Stimulated activated naive B cell treated with anti-CD40 and anti-IgM and Interleukin-4, amounts not matched to agents 10 μg/mL and 1 μg/mL and 100 μg/mL, for 72 hours (primary cell): Measurements from ENCODE around the gene ASIC2.

Experiments used
- ATAC-seq, 2 donors: fragments of 150-1000 bp; cut with Tn5 transposase; replicated peaks; 2 replicates each; pipeline ENCODE4 v1.10.0; 2021; ENCODE audit warnings: moderate library complexity in 1 of 2
- DNase-seq: peaks from one replicate; pipeline ENCODE4 v3.0.0; 2021
- H3K27ac Mint-ChIP-seq: one replicate; pipeline ENCODE4 v1.8.0; 2022; ENCODE audit warnings: mild to moderate bottlenecking, mixed read lengths
- H3K27me3 Mint-ChIP-seq, 2 donors: one replicate each; pipeline ENCODE4 v1.8.0; 2022; ENCODE audit warnings: mixed read lengths in 2 of 2
- H3K36me3 Mint-ChIP-seq, 2 donors: one replicate each; pipeline ENCODE4 v1.8.0; 2022; ENCODE audit warnings: mixed read lengths in 2 of 2, mild to moderate bottlenecking in 1 of 2
- H3K4me1 Mint-ChIP-seq, 2 donors: one replicate each; pipeline ENCODE4 v1.8.0; 2022; ENCODE audit warnings: mixed read lengths in 2 of 2, mild to moderate bottlenecking in 1 of 2
- H3K4me3 Mint-ChIP-seq, 2 donors: one replicate each; pipeline ENCODE4 v1.8.0; 2022; ENCODE audit warnings: mild to moderate bottlenecking in 2 of 2, mixed read lengths in 2 of 2, moderate library complexity in 1 of 2
- H3K9me3 Mint-ChIP-seq, 2 donors: one replicate each; pipeline ENCODE4 v1.8.0; 2022; ENCODE audit warnings: mixed read lengths in 2 of 2, mild to moderate bottlenecking in 1 of 2

ASIC2 gene

DNA sequence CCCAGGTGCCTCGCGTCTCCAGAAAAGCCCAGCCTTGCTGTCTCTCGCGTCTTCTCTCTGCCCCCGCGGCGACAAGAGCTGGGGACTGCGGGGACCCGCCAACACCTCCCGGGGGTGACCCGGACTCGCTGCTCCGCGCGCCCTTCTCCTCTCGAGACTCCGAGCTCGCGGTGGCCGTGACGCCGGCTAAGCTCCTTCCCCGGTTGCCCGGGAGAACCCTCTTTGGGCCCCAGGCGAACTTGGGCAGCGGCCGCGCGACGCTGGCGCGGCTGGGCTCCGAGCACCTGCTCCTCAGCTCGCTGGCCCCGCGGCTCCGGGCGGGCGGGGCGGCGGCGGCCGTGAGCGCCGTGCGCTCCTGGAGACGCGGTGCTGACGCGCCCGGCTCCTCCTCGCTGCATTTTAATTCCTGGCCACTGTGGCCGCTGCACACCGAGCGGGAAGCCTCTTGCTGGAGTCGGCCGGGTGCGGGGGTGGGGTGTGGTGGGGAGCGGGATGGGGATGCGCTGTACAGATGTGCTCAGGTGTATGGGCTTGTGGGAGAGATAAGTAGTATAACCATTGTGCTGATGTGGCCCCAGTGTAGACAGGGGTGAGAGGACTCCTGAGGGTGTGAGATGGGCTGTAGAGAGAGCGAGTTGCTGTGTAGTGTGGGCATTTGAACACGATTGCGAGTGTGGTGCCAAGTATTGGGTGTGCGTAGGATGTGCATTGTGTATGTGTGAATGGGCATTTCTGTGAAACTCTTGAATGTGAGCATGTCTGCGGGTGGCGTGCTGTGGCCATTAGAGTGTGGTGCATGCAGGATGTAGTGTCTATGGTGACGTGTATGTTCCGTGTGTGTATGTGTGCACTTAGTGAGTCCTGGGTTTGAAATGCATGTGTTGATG is at the start of gene ASIC2:
ASIC2 (minus strand) TSS at position 315 of the 887 bp plus-strand sequence.
- no peak within 1 kb of the TSS for H3K27ac Mint-ChIP-seq
- H3K4me3 Mint-ChIP-seq, result no peak within 1 kb of the TSS
- peaks cover 0 to 3% of the 10 kb centered on the region in 2 donors for H3K36me3 Mint-ChIP-seq
- H3K4me1 Mint-ChIP-seq, result peaks cover 11 to 12% of the 10 kb centered on the region in 2 donors
- DNase-seq, result no peak
- no peak for ATAC-seq
- H3K9me3 Mint-ChIP-seq, result no peaks in the 10 kb centered on the region
- H3K27me3 Mint-ChIP-seq, result peaks cover 42 to 44% of the 10 kb centered on the region in 2 donors

DNA sequence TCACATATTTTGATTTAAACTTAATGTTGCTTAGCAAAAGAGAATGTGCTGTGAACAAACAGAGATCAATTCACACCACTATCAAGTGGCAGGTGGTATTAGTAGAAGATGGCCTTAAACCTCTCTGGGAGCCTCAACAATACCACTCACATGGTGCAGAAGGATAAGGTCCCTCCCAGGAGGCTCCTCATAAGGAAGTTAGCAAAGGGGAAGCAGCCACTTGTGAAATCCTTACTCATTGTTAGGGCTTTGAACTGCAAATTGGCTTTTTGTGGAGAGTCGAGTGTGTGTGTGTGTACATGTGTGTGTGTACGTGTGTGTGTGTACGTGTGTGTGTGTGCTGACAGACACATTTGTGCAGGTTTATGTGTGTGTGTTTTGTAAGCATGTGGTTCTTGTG is 48.9 kb upstream of the ASIC2 start:
- DNase-seq (no peak), ATAC-seq (no peak)
- no peaks in the 10 kb centered on the region for H3K4me1 Mint-ChIP-seq
- no peaks in the 10 kb centered on the region for H3K9me3 Mint-ChIP-seq
- no peak overlapping the region for H3K27ac Mint-ChIP-seq
- no peak overlapping the region for H3K4me3 Mint-ChIP-seq
- peaks cover 0 to 12% of the 10 kb centered on the region in 2 donors for H3K27me3 Mint-ChIP-seq
- no peaks in the 10 kb centered on the region for H3K36me3 Mint-ChIP-seq

DNA sequence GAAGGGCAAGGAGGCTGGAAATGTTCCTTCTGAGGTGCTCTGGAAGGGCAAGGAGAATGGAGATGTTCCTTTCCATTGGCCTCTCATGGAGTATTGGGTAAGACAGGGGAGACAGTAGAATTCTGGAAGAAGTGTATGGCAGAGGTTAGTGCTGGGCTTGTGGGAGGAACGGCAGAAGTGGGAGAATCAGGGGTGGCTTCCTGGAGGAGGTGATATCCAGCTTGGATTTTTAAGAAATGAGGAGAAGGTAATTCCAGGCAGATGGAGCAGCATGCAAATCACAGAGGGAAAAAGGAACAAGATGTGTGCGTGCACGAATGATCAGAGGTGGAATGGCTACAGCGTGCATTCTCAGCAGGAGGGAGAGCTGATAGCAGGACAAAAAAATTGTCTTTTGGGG is 45.1 kb upstream of the ASIC2 start:
- Mint-ChIP-seq H3K27ac (no peak overlapping the region), H3K4me3 (no peak overlapping the region), H3K4me1 (no peaks in the 10 kb centered on the region), H3K27me3 (peaks cover 0 to 12% of the 10 kb centered on the region in 2 donors), H3K9me3 (no peaks in the 10 kb centered on the region), H3K36me3 (no peaks in the 10 kb centered on the region)
- DNase-seq (no peak), ATAC-seq (no peak)

DNA sequence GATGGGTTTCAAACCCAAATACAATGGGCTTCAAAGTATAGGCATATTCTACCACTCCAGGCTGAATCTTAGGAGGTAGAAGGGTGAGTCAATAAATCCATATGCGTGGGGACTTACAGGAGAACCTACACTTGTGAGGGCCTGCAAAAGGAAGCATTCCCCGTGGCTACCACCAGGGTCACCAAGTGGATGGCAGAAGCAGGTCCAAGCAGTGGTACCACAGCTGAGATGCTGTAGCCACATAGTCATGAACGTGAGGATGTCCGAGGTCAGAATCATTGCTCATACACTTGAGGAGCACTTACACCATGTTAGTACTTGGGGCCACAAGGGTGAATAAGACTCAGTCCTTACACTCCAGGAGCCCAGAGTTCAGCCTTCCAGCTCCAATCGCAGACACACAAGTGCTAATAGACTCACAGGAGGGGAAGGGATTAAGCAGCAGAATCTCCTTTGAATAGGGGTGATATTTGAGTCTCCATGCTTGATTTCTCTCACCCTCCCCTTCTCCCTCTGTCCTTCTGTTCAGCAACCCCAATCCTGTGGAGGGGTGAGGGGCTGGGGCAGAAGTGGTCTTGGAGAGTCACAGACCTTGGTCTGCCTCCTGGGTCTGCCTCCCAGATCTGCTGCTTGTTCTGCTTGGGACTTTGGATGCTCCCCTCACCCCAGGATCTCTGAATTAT is 42.5 kb upstream of the ASIC2 start:
- Mint-ChIP-seq H3K27ac (no peak overlapping the region), H3K4me1 (no peaks in the 10 kb centered on the region), H3K36me3 (no peaks in the 10 kb centered on the region), H3K27me3 (peaks cover 0 to 12% of the 10 kb centered on the region in 2 donors), H3K4me3 (no peak overlapping the region), H3K9me3 (no peaks in the 10 kb centered on the region)
- DNase-seq (no peak), ATAC-seq (no peak)

DNA sequence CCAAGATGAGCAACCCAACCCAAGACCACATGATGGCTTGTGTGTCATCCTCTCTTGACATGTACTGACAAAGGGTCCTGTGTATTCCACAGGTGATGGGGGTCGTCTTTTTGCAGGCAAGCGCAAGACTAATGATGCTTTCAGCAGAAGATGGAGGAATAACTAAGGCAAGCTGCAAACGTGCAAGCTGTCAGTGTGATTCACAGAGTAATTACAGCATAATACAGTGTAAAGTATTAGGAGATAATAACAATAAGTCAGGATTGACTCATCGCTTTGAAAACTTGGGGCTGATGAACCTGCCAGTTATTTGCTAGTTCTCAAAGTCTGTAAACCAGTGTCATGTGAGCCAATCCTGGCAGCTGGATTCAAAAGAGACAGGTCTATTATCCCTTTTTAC is 41.6 kb upstream of the ASIC2 start:
- Mint-ChIP-seq H3K27me3 (peaks cover 0 to 12% of the 10 kb centered on the region in 2 donors), H3K4me3 (no peak overlapping the region), H3K27ac (no peak overlapping the region), H3K36me3 (no peaks in the 10 kb centered on the region), H3K9me3 (no peaks in the 10 kb centered on the region), H3K4me1 (no peaks in the 10 kb centered on the region)
- ATAC-seq (no peak), DNase-seq (no peak)

DNA sequence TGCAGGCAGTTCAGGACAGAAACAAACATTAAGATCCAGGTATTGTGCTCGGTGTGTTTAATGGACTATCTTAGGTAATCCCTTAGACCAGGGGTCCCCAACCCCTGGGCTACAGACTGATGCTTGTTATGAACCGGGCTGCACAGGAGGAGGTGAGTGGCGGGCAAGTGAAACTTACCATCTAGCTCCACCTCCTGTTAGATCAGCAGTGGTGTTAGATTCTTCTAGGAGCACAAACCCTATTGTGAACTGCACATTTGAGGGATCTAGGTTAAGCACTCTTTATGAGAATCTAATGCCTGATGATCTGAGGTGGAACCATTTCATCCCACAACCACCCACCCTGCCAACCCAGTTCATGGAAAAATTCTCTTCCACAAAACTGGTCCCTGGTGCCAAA is 37.8 kb upstream of the ASIC2 start:
- no peaks in the 10 kb centered on the region for H3K4me1 Mint-ChIP-seq

DNA sequence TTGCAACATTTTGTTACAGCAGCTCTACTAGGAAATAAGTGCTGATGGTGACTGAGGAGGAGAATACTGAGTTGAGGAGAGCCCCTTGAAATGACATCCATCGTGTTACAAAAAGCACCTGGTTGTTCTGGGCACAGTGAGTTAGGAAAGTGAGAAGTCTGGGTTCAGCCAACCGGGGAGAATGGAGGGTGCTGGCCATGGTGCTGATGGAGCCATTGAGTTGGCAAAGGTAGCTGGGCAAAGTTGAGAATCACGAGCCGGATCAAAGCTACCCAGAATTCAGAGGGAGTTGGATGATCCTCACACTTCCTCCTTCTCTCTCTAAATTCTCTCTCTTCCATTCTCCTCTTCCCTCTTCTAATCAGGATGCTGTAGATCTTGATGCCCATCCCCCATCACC is 35.0 kb upstream of the ASIC2 start:
- Mint-ChIP-seq H3K36me3 (no peaks in the 10 kb centered on the region), H3K9me3 (peaks cover 0 to 2% of the 10 kb centered on the region in 2 donors), H3K27ac (no peak overlapping the region), H3K4me1 (no peaks in the 10 kb centered on the region), H3K27me3 (peaks cover 10 to 11% of the 10 kb centered on the region in 2 donors), H3K4me3 (no peak overlapping the region)
- no peak for ATAC-seq
- DNase-seq, result no peak

More for the DNA sequence above, 37.8 kb upstream of the ASIC2 start:
- Mint-ChIP-seq H3K27ac (no peak overlapping the region), H3K9me3 (no peaks in the 10 kb centered on the region), H3K36me3 (no peaks in the 10 kb centered on the region), H3K4me3 (no peak overlapping the region), H3K27me3 (no peaks in the 10 kb centered on the region)
- no peak for DNase-seq
- no peak for ATAC-seq

DNA sequence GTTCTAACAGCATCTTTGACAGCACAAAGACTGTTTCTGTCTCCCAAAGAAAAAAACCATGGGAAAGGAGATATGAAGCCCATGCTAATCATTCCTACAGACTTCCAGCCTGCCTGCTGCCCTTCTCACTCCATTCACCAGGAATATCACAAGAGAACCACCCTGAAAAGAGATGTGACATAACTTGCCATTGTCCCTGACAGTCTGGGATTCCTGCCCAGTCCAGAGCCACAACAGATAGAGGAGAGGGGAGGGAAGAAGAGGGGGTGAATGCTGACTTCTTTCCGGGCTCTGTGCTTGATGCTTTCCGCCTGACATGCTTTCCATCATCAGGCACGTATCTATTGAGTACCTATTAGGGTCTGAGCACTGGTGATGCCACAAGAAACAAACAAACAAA is 31.6 kb upstream of the ASIC2 start:
- no peaks in the 10 kb centered on the region for H3K36me3 Mint-ChIP-seq
- H3K27ac Mint-ChIP-seq, result no peak overlapping the region
- no peak for ATAC-seq
- peaks cover 2 to 5% of the 10 kb centered on the region in 2 donors for H3K9me3 Mint-ChIP-seq
- H3K27me3 Mint-ChIP-seq, result peaks cover 11 to 14% of the 10 kb centered on the region in 2 donors
- DNase-seq, result no peak
- H3K4me3 Mint-ChIP-seq, result no peak overlapping the region
- no peaks in the 10 kb centered on the region for H3K4me1 Mint-ChIP-seq

DNA sequence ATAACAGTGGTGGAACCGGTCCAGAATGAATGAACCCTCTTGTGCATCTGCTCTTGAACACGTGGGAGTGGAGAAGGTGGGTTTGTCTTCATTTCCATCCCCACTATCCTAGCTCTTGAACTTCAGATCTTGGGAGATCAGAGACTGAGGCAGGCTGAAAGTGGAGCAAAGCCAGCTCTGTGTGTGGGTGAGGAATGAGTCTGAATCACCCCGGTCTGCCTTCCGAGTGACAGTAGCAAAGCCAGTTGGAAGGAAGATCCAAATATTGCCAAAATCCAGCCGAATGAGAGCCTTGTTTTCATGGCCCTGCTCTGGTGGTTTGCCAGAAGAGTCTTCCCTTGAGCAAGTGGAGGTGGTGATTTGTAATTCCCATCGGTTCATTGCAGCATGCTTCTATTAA is 29.0 kb upstream of the ASIC2 start:
- DNase-seq (no peak), ATAC-seq (no peak)
- H3K36me3 Mint-ChIP-seq, result no peaks in the 10 kb centered on the region
- H3K9me3 Mint-ChIP-seq, result peaks cover 4 to 8% of the 10 kb centered on the region in 2 donors
- no peak overlapping the region for H3K4me3 Mint-ChIP-seq
- peaks cover 20% of the 10 kb centered on the region in 2 donors for H3K27me3 Mint-ChIP-seq
- H3K27ac Mint-ChIP-seq, result no peak overlapping the region
- H3K4me1 Mint-ChIP-seq, result no peaks in the 10 kb centered on the region

DNA sequence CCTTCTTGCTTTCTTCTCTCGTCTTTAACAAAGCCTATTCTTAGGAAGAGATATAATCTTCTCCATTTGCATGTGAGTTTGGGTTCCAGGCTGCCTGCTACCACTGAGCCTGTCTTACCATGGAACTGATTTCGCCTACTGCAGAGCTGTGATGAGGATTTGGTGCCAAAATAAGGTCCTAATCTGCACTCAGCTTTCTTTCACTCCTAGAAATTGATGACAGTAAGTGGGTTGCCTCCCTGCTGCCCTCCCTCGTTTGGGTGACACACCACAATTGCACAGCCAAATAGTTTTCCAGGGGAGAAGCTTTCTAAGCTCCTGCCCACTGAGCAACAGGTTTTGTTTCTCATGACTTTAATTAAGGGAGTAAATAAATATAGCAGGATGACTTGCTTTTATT is 25.1 kb upstream of the ASIC2 start:
- Mint-ChIP-seq H3K9me3 (peaks cover 1 to 8% of the 10 kb centered on the region in 2 donors), H3K27ac (no peak overlapping the region)
- ATAC-seq, result no peak

DNA sequence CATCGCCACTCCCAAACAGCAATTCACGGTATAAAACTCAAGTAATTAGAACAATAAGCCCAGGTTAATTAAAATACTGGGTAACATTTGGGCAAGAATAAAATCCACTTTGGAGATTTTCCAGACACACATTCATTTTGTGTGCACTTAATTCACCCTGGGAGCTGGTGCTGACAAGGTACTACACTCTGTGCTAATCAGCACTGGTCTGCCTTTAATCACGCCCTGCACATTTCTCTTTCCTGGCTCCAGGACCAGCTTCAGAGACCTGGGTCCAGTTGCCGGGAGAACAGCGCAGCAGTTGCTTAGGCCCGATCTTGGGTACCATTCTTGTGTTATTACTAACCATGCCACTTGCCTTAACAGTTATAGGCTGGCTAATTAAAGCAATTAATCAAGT is 23.7 kb upstream of the ASIC2 start:
- ATAC-seq, result no peak
- Mint-ChIP-seq H3K27ac (no peak overlapping the region), H3K36me3 (no peaks in the 10 kb centered on the region), H3K9me3 (peaks cover 3% of the 10 kb centered on the region in 2 donors), H3K27me3 (peaks cover 6 to 17% of the 10 kb centered on the region in 2 donors), H3K4me3 (no peak overlapping the region), H3K4me1 (no peaks in the 10 kb centered on the region)
- DNase-seq, result no peak

More for the DNA sequence above, 25.1 kb upstream of the ASIC2 start:
- Mint-ChIP-seq H3K27me3 (peaks cover 9 to 10% of the 10 kb centered on the region in 2 donors), H3K4me1 (no peaks in the 10 kb centered on the region), H3K4me3 (no peak overlapping the region), H3K36me3 (no peaks in the 10 kb centered on the region)
- no peak for DNase-seq

DNA sequence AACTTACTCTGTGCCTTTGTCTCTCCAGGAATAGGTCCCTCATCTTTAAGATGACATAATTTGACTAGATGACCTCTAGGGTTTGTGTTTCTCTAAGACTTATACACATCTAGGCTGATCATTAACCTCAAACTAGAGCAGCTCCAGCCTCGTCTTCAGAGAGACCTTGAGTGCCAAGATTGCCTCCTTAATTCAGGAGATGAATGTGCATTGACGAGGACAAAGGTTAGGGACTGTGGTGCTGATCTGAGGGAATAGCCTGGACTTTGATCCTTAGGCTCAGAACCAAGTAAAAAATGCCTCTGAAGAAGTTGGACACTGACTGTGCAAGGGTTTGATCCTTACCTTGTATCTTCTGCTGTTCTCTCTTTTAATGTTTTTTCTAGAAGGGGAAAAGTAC is 17.2 kb upstream of the ASIC2 start:
- no peaks in the 10 kb centered on the region for H3K36me3 Mint-ChIP-seq
- H3K9me3 Mint-ChIP-seq, result peaks cover 0 to 4% of the 10 kb centered on the region in 2 donors
- H3K27ac Mint-ChIP-seq, result no peak overlapping the region
- H3K4me3 Mint-ChIP-seq, result no peak overlapping the region
- no peak for ATAC-seq
- DNase-seq, result no peak
- peaks cover 4 to 24% of the 10 kb centered on the region in 2 donors for H3K27me3 Mint-ChIP-seq
- no peaks in the 10 kb centered on the region for H3K4me1 Mint-ChIP-seq

DNA sequence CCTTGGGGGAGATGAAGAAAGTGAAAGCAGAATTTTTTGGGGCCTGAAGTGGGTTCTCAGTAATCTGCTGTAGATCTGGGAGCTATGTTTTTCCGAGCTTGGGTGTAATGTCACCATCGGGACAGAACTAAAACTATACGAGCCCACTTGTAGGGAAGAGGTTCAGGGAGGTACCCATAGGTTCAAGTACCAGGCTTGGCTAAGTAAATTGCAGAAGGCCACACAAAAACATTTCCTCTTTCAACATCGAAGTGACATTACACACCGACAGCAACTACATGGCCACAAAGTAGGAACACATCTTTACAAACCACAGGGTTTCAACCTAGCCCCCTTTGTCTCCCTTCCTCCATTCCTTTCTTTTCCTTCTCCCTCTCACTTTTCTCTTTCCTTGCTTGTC is 10.2 kb upstream of the ASIC2 start:
- no peak for ATAC-seq
- Mint-ChIP-seq H3K27me3 (peaks cover 22 to 26% of the 10 kb centered on the region in 2 donors), H3K9me3 (peaks cover 11% of the 10 kb centered on the region in 2 donors), H3K27ac (no peak overlapping the region), H3K36me3 (no peaks in the 10 kb centered on the region), H3K4me3 (no peak overlapping the region), H3K4me1 (no peaks in the 10 kb centered on the region)
- DNase-seq, result no peak

DNA sequence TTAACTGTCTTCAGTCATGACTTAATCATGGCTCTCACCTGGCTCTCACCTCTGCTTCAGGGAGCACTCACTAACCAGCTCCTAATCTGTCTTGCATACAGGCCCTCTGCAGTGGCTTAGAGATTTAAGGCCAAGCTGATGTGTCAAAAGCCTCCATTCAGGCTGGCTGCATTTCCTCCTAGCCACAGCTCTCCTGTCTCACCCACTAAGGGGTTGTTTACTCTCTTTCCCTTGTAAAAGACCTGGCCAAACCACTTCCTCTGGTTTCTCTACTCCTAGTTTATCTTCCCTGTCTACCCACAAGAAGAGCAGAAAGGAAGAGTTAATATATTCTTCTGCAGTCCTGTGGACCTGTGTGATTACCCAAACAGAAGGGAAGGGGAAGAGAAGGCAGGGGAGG is 9.3 kb upstream of the ASIC2 start:
- DNase-seq, result no peak
- H3K4me3 Mint-ChIP-seq, result no peak overlapping the region
- H3K9me3 Mint-ChIP-seq, result peaks cover 11% of the 10 kb centered on the region in 2 donors
- no peaks in the 10 kb centered on the region for H3K36me3 Mint-ChIP-seq
- H3K27me3 Mint-ChIP-seq, result peaks cover 22 to 23% of the 10 kb centered on the region in 2 donors
- no peak for ATAC-seq
- no peaks in the 10 kb centered on the region for H3K4me1 Mint-ChIP-seq
- no peak overlapping the region for H3K27ac Mint-ChIP-seq

DNA sequence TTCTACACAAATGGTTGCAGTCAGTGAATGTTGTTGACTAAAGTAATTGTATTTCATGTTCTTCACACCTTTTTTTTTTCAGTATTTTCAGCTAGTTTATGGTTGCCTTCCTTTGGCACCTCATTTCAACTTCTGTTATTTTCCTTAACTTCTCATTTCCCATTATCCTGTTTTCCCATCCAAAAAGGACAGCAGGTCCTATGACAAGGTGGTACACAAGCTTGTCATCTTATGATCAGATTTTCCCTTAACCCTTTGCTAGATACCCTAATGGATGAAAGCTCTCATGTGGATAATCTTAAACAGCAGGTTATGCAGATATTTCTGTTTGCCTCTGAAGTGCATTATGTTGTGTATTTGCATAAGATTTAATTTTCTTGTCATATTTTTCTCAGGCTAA is 7.1 kb upstream of the ASIC2 start:
- Mint-ChIP-seq H3K36me3 (no peaks in the 10 kb centered on the region), H3K4me3 (no peak overlapping the region), H3K27ac (no peak overlapping the region), H3K9me3 (peaks cover 11% of the 10 kb centered on the region in 2 donors), H3K4me1 (no peaks in the 10 kb centered on the region), H3K27me3 (peaks cover 26 to 27% of the 10 kb centered on the region in 2 donors)
- DNase-seq, result no peak
- ATAC-seq, result no peak
